Measurements from ENCODE around the gene ZSCAN10.

ZSCAN10 gene

GRCh38 chr16:3059723-3060242, 39.3 kb downstream of the ZSCAN10 start:
- H3K27me3 ChIP-seq (replicated peaks; ENCODE audit: control insufficient read depth, insufficient read depth, low read length): no peaks in the 10 kb centered on the region
- TF ChIP-seq, protein P1, sequence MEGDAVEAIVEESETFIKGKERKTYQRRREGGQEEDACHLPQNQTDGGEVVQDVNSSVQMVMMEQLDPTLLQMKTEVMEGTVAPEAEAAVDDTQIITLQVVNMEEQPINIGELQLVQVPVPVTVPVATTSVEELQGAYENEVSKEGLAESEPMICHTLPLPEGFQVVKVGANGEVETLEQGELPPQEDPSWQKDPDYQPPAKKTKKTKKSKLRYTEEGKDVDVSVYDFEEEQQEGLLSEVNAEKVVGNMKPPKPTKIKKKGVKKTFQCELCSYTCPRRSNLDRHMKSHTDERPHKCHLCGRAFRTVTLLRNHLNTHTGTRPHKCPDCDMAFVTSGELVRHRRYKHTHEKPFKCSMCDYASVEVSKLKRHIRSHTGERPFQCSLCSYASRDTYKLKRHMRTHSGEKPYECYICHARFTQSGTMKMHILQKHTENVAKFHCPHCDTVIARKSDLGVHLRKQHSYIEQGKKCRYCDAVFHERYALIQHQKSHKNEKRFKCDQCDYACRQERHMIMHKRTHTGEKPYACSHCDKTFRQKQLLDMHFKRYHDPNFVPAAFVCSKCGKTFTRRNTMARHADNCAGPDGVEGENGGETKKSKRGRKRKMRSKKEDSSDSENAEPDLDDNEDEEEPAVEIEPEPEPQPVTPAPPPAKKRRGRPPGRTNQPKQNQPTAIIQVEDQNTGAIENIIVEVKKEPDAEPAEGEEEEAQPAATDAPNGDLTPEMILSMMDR (IDR thresholded peaks at IDR 0.05; ENCODE audit: insufficient read depth, low read length, poor library complexity, severe bottlenecking): no peak
- DNase-seq (ENCODE audit: extremely low read depth, insufficient read length): no peak
- peak overlapping the region; percentile 98 for H3K4me3 ChIP-seq (replicated peaks; ENCODE audit: low read depth, low read length)
- no peaks in the 10 kb centered on the region; the same call in 1 of the 2 replicates for H3K36me3 ChIP-seq (ENCODE audit: control insufficient read depth, insufficient read depth, low read length)

GRCh38 chr16:3059041-3059722, 39.9 kb downstream of the ZSCAN10 start:
- peak overlapping the region; percentile 98 for H3K4me3 ChIP-seq (replicated peaks; ENCODE audit: low read depth, low read length)
- no peaks in the 10 kb centered on the region; the same call in 1 of the 2 replicates for H3K36me3 ChIP-seq (ENCODE audit: control insufficient read depth, insufficient read depth, low read length)
- H3K27me3 ChIP-seq (replicated peaks; ENCODE audit: control insufficient read depth, insufficient read depth, low read length): no peaks in the 10 kb centered on the region
- TF ChIP-seq, protein P1 (IDR thresholded peaks at IDR 0.05; ENCODE audit: insufficient read depth, low read length, poor library complexity, severe bottlenecking): peak; percentile 38
- peak; percentile 88 for DNase-seq (ENCODE audit: extremely low read depth, insufficient read length)

DNA sequence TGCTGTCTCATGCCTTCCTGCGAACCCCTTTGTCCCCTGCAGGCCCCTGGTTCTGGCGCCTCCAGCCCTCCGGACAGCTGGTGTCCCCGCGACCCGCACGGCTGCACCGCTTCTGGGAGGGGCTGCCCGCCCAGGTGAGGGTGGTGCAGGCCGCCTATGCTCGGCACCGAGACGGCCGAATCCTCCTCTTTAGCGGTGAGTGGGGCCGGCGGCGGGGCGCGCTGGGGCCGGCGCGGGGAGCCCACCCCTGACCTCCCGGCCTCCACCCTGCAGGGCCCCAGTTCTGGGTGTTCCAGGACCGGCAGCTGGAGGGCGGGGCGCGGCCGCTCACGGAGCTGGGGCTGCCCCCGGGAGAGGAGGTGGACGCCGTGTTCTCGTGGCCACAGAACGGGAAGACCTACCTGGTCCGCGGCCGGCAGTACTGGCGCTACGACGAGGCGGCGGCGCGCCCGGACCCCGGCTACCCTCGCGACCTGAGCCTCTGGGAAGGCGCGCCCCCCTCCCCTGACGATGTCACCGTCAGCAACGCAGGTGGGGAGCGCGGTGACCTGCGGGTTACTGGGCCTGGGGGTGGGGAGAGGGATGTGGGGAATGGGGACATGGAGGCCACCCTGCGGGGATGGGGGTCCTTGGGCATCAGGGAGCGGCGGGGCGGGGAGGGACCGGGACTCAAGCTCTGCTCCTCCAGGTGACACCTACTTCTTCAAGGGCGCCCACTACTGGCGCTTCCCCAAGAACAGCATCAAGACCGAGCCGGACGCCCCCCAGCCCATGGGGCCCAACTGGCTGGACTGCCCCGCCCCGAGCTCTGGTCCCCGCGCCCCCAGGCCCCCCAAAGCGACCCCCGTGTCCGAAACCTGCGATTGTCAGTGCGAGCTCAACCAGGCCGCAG, 40.7 kb downstream of the ZSCAN10 start:
- peak; percentile 53 for DNase-seq (ENCODE audit: extremely low read depth, insufficient read length)
- peak overlapping the region; percentile 98 for H3K4me3 ChIP-seq (replicated peaks; ENCODE audit: low read depth, low read length)
- no peaks in the 10 kb centered on the region for H3K27me3 ChIP-seq (replicated peaks; ENCODE audit: control insufficient read depth, insufficient read depth, low read length)
- TF ChIP-seq, protein P1 (IDR thresholded peaks at IDR 0.05; ENCODE audit: insufficient read depth, low read length, poor library complexity, severe bottlenecking): peak; percentile 54
- no peaks in the 10 kb centered on the region; the same call in 1 of the 2 replicates for H3K36me3 ChIP-seq (ENCODE audit: control insufficient read depth, insufficient read depth, low read length)

- Histone ChIP-seq H3K36me3 (ENCODE audit: control insufficient read depth, insufficient read depth, low read length) (no peaks in the 10 kb centered on the region; the same call in 1 of the 2 replicates), H3K4me3 (replicated peaks; ENCODE audit: low read depth, low read length) (peak overlapping the region; percentile 98), H3K27me3 (replicated peaks; ENCODE audit: control insufficient read depth, insufficient read depth, low read length) (no peaks in the 10 kb centered on the region)
- DNase-seq (ENCODE audit: extremely low read depth, insufficient read length): no peak
- TF ChIP-seq, protein P1 (IDR thresholded peaks at IDR 0.05; ENCODE audit: insufficient read depth, low read length, poor library complexity, severe bottlenecking): no peak
Observed at GRCh38 chr16:3057181-3058138, 41.6 kb downstream of the ZSCAN10 start.

Measured in GM06990 (cell line).